H7 (cell line): Measurements from ENCODE around the gene CORO2B. TPM values are rescaled to one million over a fixed set of nuclear protein-coding genes. Genes with fewer than 3 reads are reported as not detected.
"Not testable (repeated sequence)": the region's sequence is repeated elsewhere in the genome, so short reads cannot be mapped to it uniquely, and the experiment has no call there.

Experiments used
- DNase-seq: peaks from one replicate; pipeline ENCODE4 v3.0.0; 2012
- H3K27me3 ChIP-seq: 2 replicates; pipeline ENCODE4 v1.6.0; 2011; ENCODE audit warnings: mild to moderate bottlenecking, low read length; ENCODE audit not compliant: control insufficient read depth, insufficient read depth
- H3K36me3 ChIP-seq: replicated peaks from 2 replicates; pipeline ENCODE4 v1.5.1; 2011; ENCODE audit warnings: low read length; ENCODE audit not compliant: control insufficient read depth, insufficient read depth
- H3K4me3 ChIP-seq: 2 replicates; pipeline ENCODE4 v1.5.1; 2011; ENCODE audit warnings: low read depth, mild to moderate bottlenecking, control low read depth, low read length, moderate library complexity; ENCODE audit not compliant: insufficient read depth
- total RNA-seq: library from RNA; depleted of rRNA; stranded (reverse); fragments of >200 nt; shearing (Covaris generic); gene quantifications from 2 replicates; pipeline ENCODE4 v1.2.3, GENCODE V29; 2014

Gene CORO2B
- total RNA-seq, 1 experiment from 2014 or later, result 5.4 TPM

DNA sequence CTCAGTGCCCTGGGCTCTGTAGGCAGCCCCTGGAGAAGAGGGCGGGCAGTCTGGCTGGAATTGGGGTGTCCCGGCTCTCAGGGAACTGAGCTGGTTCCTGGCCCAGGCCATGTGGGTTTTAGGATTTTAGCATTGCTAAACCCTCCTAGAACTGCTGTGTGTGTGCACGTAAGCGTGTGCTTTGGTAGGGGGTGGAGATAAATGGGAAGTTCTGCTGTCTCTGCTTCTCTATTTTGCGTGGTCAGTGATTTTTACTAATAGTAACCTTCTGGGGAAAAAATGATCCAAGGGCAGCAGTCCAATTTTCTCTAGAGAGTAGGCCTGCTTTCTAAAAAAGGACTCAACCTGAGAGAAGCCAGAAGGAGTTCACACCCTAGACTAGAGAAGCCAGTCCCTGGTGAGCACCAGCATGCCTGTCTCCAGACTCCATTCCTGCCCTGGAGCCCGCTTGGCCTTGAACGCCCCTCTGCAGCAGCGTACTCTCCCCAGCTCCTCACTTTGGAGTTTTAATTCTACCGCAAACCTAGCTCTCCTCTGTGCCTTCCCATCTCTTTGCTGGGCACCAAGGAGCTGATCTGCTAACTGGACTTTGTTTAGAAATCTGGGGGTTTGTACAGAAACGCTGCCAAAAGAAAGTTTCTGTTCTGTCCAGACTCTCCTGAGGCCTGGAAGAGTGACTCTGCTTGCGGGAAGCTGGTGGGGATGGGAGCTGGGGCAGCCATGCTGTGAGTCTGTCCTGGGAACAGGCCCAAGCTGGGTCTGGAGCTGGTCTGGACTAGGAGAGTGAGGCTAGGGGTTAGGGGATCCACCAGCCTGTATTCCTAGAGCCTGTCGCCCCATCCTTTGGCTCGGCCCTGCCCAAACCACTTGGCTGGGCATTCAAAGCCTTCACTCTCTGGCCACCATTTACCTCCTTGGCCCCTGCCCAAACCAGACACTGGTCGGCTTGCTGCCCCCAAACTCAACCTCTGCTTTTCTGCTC, 19.7 kb downstream of the CORO2B start:
- no peak for DNase-seq
- no peaks in the 10 kb centered on the region for H3K36me3 ChIP-seq

DNA sequence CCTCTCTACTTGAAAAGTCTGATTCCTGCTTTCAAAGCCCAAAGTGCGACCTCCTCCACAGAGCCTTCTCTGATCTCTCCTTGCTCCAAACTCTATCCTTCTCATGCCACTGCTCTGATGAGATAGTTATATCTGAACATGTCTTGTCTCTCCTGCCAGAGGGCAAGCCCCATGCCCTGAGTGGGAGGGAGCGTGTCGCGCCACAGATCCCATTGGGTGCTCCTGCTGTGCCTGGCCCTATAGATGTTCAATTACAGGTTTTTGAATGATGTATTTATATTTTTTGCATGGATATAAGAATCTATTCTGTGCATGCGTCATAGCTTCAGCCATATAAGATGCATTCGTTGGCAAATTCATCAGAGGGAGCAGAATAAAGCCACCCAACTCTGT, 20.4 kb downstream of the CORO2B start:
- H3K27me3 ChIP-seq, result peaks cover 6% of the 10 kb centered on the region; the same call in 1 of the 2 replicates
- H3K4me3 ChIP-seq, result no peak overlapping the region
- no peak for DNase-seq
- no peaks in the 10 kb centered on the region for H3K36me3 ChIP-seq

More for the DNA sequence above, 19.7 kb downstream of the CORO2B start:
- H3K27me3 ChIP-seq, result peaks cover 6% of the 10 kb centered on the region; the same call in 1 of the 2 replicates
- no peak overlapping the region for H3K4me3 ChIP-seq

- Histone ChIP-seq H3K4me3 (no peak overlapping the region), H3K36me3 (no peaks in the 10 kb centered on the region)
- peak; percentile 90 for DNase-seq
Observed at GRCh38 chr15:68599560-68600071, 20.8 kb downstream of the CORO2B start.

DNA sequence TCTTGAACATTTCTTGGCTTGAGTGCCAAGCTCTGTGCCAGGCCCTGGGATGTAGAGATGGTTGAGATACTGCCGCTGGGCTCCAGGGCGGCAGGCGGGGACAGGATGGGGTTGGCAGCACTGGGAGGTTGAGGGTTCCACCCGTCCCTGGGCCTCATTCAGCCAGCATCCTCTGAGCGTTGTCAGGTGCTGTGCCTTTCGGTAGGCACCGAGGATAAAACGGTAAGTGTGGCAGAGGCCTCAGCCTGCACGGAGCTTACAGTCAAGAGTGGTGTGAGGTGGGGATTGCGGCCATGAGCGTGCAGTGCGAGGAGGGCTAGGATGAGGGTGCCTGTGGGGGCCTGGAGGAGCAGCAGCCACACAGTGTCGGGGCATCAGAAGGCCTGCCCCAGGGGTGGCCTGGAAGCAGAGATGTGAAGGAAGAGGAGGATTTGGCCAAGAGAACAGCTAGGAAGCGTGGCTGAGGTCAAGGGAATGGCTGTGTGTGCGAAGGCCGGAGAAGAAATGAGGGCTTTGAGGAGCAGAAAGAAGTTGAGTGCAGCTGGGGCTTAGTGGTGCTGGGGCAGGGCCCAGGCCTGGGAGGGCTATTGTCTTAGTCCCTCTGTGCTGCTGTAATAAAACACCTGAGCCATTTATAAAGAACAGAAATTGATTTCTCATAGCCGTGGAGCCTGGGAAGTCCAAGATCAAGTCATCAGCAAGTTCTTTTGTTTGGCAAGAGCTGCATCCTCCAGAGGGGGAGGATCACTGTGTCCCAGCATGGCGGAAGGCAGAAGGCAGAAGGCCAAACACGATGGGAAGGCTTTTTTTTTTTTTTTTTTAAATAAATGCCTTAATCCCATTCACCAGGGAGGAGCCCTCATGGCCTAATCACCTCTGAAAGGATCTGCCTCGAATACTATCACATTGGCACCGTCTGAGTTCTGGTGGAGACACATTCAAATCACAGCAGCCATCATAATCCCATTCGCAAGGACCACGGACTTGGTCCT, 22.7 kb downstream of the CORO2B start:
- H3K4me3 ChIP-seq, result no peak overlapping the region
- no peak for DNase-seq
- H3K27me3 ChIP-seq, result peaks cover 6% of the 10 kb centered on the region; the same call in 1 of the 2 replicates
- no peaks in the 10 kb centered on the region for H3K36me3 ChIP-seq

More at GRCh38 chr15:68599560-68600071, 20.8 kb downstream of the CORO2B start:
- peaks cover 6% of the 10 kb centered on the region; the same call in 1 of the 2 replicates for H3K27me3 ChIP-seq

- Histone ChIP-seq H3K4me3 (no peak overlapping the region), H3K36me3 (no peaks in the 10 kb centered on the region), H3K27me3 (peaks cover 6% of the 10 kb centered on the region; the same call in 1 of the 2 replicates)
- no peak for DNase-seq
Observed at GRCh38 chr15:68602459-68603215, 23.8 kb downstream of the CORO2B start.

- Histone ChIP-seq H3K36me3 (no peaks in the 10 kb centered on the region), H3K27me3 (peaks cover 6% of the 10 kb centered on the region; the same call in 1 of the 2 replicates), H3K4me3 (no peak overlapping the region)
- DNase-seq, result no peak
Observed at GRCh38 chr15:68603216-68603595, 24.4 kb downstream of the CORO2B start.

- Histone ChIP-seq H3K36me3 (no peaks in the 10 kb centered on the region), H3K27me3 (peaks cover 6% of the 10 kb centered on the region; the same call in 1 of the 2 replicates), H3K4me3 (no peak overlapping the region)
- DNase-seq, result no peak
Observed at GRCh38 chr15:68603951-68604350, 25.2 kb downstream of the CORO2B start.

GRCh38 chr15:68604840-68605478, 26.2 kb downstream of the CORO2B start:
- not testable (repeated sequence) for DNase-seq, H3K27me3 ChIP-seq, H3K4me3 ChIP-seq, H3K36me3 ChIP-seq

DNA sequence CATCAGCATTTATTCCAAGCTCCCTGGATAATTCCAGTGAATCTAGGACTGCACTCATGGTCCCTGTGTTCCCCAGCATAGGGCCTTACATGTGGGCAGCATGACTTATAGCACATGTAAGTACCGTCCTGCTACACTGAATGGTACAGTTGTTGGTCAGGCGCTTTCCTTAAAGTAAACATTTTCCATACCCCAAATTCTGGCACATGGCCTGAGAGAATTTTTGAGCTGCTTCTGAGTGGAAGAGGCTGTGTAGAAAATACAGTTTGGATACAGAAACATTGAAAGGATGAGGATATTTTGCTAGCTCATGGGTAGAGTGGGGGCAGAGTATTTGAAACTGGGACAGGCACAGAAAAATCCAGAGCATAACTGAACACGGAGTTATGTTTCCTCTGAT, 27.6 kb downstream of the CORO2B start:
- Histone ChIP-seq H3K36me3 (no peaks in the 10 kb centered on the region), H3K27me3 (peaks cover 6% of the 10 kb centered on the region; the same call in 1 of the 2 replicates), H3K4me3 (no peak overlapping the region)
- DNase-seq, result no peak

- DNase-seq, result peak; percentile 82
Observed at GRCh38 chr15:68608206-68608843, 29.5 kb downstream of the CORO2B start.

GRCh38 chr15:68608844-68609232, 30.0 kb downstream of the CORO2B start:
- DNase-seq, result no peak
- no peaks in the 10 kb centered on the region for H3K36me3 ChIP-seq
- no peak overlapping the region for H3K4me3 ChIP-seq
- H3K27me3 ChIP-seq, result no peaks in the 10 kb centered on the region

More at GRCh38 chr15:68608206-68608843, 29.5 kb downstream of the CORO2B start:
- Histone ChIP-seq H3K4me3 (no peak overlapping the region), H3K27me3 (peaks cover under 1% of the 10 kb centered on the region; the same call in 1 of the 2 replicates), H3K36me3 (no peaks in the 10 kb centered on the region)

- Histone ChIP-seq H3K36me3 (no peaks in the 10 kb centered on the region), H3K4me3 (no peak overlapping the region), H3K27me3 (no peaks in the 10 kb centered on the region)
- no peak for DNase-seq
Observed at GRCh38 chr15:68609629-68610028, 30.8 kb downstream of the CORO2B start.

DNA sequence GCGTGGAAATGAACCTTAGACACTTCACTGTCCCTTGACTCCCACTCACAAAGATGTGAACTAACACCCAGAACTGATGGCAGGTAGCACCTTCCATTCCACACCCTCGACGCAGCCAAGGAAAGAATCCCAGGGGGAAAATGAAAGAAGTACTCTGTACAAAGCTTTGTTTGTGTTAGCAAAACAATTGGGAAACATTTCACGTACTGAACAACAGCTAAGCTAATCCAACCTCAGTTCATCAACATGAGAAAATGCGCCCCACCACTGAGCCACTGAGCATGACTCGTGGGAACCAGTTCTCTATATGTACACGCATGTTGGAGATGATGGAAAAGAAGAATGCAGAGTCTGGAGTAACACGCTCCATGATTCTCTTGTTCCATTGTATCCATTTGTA, 32.0 kb downstream of the CORO2B start:
- Histone ChIP-seq H3K27me3 (no peaks in the 10 kb centered on the region), H3K4me3 (no peak overlapping the region), H3K36me3 (no peaks in the 10 kb centered on the region)
- DNase-seq, result no peak
